Endodermal cell (in vitro differentiated cells): Measurements from ENCODE around the gene BTBD18. TPM values are rescaled to one million over a fixed set of nuclear protein-coding genes. Genes with fewer than 3 reads are reported as not detected.

Experiments
- DNase-seq: peaks from one replicate; pipeline ENCODE4 v3.0.0-alpha.2; 2017
- H3K27ac ChIP-seq: 2 replicates; pipeline ENCODE4 v1.5.1; 2013; ENCODE audit warnings: mild to moderate bottlenecking, low read depth, low read length, moderate library complexity
- H3K27me3 ChIP-seq: 2 replicates; pipeline ENCODE4 v1.6.1; 2013; ENCODE audit warnings: mild to moderate bottlenecking, low read length, moderate library complexity; ENCODE audit not compliant: insufficient read depth, control insufficient read depth, poor library complexity, severe bottlenecking
- H3K36me3 ChIP-seq: 2 replicates; pipeline ENCODE4 v1.7.0; 2013; ENCODE audit warnings: mild to moderate bottlenecking, low read length, moderate library complexity; ENCODE audit not compliant: control insufficient read depth, insufficient read depth
- H3K4me1 ChIP-seq: one replicate; pipeline ENCODE4 v1.7.0; 2013; ENCODE audit warnings: low read length; ENCODE audit not compliant: control insufficient read depth, insufficient read depth
- H3K4me3 ChIP-seq: 2 replicates; pipeline ENCODE4 v1.5.1; 2013; ENCODE audit warnings: mild to moderate bottlenecking, low read length, moderate library complexity
- H3K9ac ChIP-seq: 2 replicates; pipeline ENCODE4 v1.6.1; 2013; ENCODE audit warnings: mild to moderate bottlenecking, low read length, moderate library complexity; ENCODE audit not compliant: poor library complexity, severe bottlenecking; ENCODE audit errors: extremely low read depth
- H3K9me3 ChIP-seq: 2 replicates; pipeline ENCODE4 v1.6.1; 2013; ENCODE audit warnings: mild to moderate bottlenecking, low read length, moderate library complexity; ENCODE audit not compliant: control insufficient read depth
- H3K27ac Mint-ChIP-seq: 2 replicates; pipeline ENCODE4 v1.8.0; 2020; ENCODE audit warnings: mixed read lengths
- H3K27me3 Mint-ChIP-seq: 2 replicates; pipeline ENCODE4 v1.8.0; 2021; ENCODE audit warnings: mild to moderate bottlenecking, mixed read lengths; ENCODE audit not compliant: insufficient read depth
- H3K36me3 Mint-ChIP-seq: 2 replicates; pipeline ENCODE4 v1.8.0; 2020; ENCODE audit warnings: low read depth, mixed read lengths
- H3K4me1 Mint-ChIP-seq: 2 replicates; pipeline ENCODE4 v1.8.0; 2020; ENCODE audit warnings: mixed read lengths
- H3K4me3 Mint-ChIP-seq: 2 replicates; pipeline ENCODE4 v1.8.0; 2020; ENCODE audit warnings: mild to moderate bottlenecking, moderate library complexity, mixed read lengths
- H3K9me3 Mint-ChIP-seq: 2 replicates; pipeline ENCODE4 v1.8.0; 2020; ENCODE audit warnings: mild to moderate bottlenecking, mixed read lengths
- CTCF ChIP-seq: fragments of 200-600 bp; sonication (generic); conservative IDR thresholded peaks from 2 replicates; pipeline ENCODE4 v1.5.0; 2021; ENCODE audit warnings: antibody characterized with exemption, mild to moderate bottlenecking
- WGBS, 2 experiments: methylation state at CpG; one replicate each; pipeline versions ENCODE4 v1.1.5 to v1.1.7; 2013; ENCODE audit warnings: missing lambda C conversion rate in 2 of 2, mixed read lengths in 1 of 2; ENCODE audit not compliant: insufficient coverage in 1 of 2, insufficient read length in 1 of 2; 5-methylcytosine and 5-hydroxymethylcytosine counted together
- total RNA-seq, 2 donors: library from RNA; stranded (reverse); fragmentation: NEBNext Ultra II Directional in 1 of 2; extraction: Animal tissue kit (Norgen Biotek cat#: 25700) in 1 of 2; gene quantifications; 2 replicates in 1 of 2; 3 replicates in 1 of 2; pipeline ENCODE4 v1.2.1, GENCODE V29; 2021

The BTBD18 gene
- total RNA-seq, 2 donors from 2014 or later = not detected

- no peak for TF ChIP-seq CTCF
- 50 to 80% methylated on average over 1 of the region's 2 CpGs for WGBS, 2 experiments
- no peaks in the 10 kb centered on the region for H3K27me3 Mint-ChIP-seq
- no peak overlapping the region for H3K27ac Mint-ChIP-seq
- peaks cover 32% of the 10 kb centered on the region for H3K4me1 Mint-ChIP-seq
- Histone ChIP-seq H3K9me3 (no peaks in the 10 kb centered on the region), H3K4me1 (no peaks in the 10 kb centered on the region), H3K27me3 (no peaks in the 10 kb centered on the region), H3K36me3 (peaks cover 6% of the 10 kb centered on the region), H3K4me3 (peak overlapping the region; percentile 90), H3K27ac (no peak overlapping the region), H3K9ac (peak overlapping the region; percentile 3)
- DNase-seq = no peak
- peaks cover 20% of the 10 kb centered on the region for H3K36me3 Mint-ChIP-seq
- H3K9me3 Mint-ChIP-seq = no peaks in the 10 kb centered on the region
- peak overlapping the region; percentile 85 for H3K4me3 Mint-ChIP-seq
Observed at GRCh38 chr11:57764972-57765371, 13.4 kb upstream of the BTBD18 start.

- peak overlapping the region; percentile 96 for H3K9ac ChIP-seq
- WGBS, 2 experiments = 40 to 44% methylated on average over 1 to 2 of the region's 2 CpGs
- H3K27me3 Mint-ChIP-seq = no peaks in the 10 kb centered on the region
Observed at GRCh38 chr11:57764566-57764965, 12.9 kb upstream of the BTBD18 start.

GRCh38 chr11:57764021-57764420 is 12.4 kb upstream of the BTBD18 start:
- peak overlapping the region; percentile 85 for H3K4me3 Mint-ChIP-seq
- H3K4me1 Mint-ChIP-seq = peaks cover 29% of the 10 kb centered on the region
- H3K4me1 ChIP-seq = no peaks in the 10 kb centered on the region
- no peaks in the 10 kb centered on the region for H3K27me3 Mint-ChIP-seq
- H3K27me3 ChIP-seq = no peaks in the 10 kb centered on the region
- H3K9ac ChIP-seq = peak overlapping the region; percentile 96
- no peaks in the 10 kb centered on the region for H3K9me3 Mint-ChIP-seq
- no peak for TF ChIP-seq CTCF
- no peak overlapping the region for H3K27ac ChIP-seq
- H3K27ac Mint-ChIP-seq = peak overlapping the region; percentile 93
- WGBS, 2 experiments = 21% methylated on average over 1 of the region's 4 CpGs; no CpG with 5 or more reads in 1 of the 2 experiments
- H3K4me3 ChIP-seq = peak overlapping the region; percentile 90
- H3K36me3 ChIP-seq = peaks cover 6% of the 10 kb centered on the region
- no peak for DNase-seq
- peaks cover 14% of the 10 kb centered on the region for H3K36me3 Mint-ChIP-seq
- no peaks in the 10 kb centered on the region for H3K9me3 ChIP-seq

More at GRCh38 chr11:57764566-57764965, 12.9 kb upstream of the BTBD18 start:
- Mint-ChIP-seq H3K9me3 (no peaks in the 10 kb centered on the region), H3K4me3 (peak overlapping the region; percentile 85), H3K27ac (peak overlapping the region; percentile 77), H3K4me1 (peaks cover 32% of the 10 kb centered on the region), H3K36me3 (peaks cover 17% of the 10 kb centered on the region)
- no peaks in the 10 kb centered on the region for H3K27me3 ChIP-seq
- no peak overlapping the region for H3K27ac ChIP-seq
- H3K36me3 ChIP-seq = peaks cover 6% of the 10 kb centered on the region
- no peaks in the 10 kb centered on the region for H3K4me1 ChIP-seq
- H3K9me3 ChIP-seq = no peaks in the 10 kb centered on the region
- TF ChIP-seq CTCF = no peak
- H3K4me3 ChIP-seq = peak overlapping the region; percentile 90
- DNase-seq = no peak
